GM18858 (cell line): ENCODE results near the gene LAMA3.
"Not testable (repeated sequence)": the region's sequence is repeated elsewhere in the genome, so short reads cannot be mapped to it uniquely, and the experiment has no call there.

ENCODE experiments used
- ATAC-seq: cut with Tn5 transposase; IDR thresholded peaks from one replicate; pipeline ENCODE4 v1.9.1; 2021; ENCODE audit not compliant: unreplicated experiment

Gene LAMA3

DNA sequence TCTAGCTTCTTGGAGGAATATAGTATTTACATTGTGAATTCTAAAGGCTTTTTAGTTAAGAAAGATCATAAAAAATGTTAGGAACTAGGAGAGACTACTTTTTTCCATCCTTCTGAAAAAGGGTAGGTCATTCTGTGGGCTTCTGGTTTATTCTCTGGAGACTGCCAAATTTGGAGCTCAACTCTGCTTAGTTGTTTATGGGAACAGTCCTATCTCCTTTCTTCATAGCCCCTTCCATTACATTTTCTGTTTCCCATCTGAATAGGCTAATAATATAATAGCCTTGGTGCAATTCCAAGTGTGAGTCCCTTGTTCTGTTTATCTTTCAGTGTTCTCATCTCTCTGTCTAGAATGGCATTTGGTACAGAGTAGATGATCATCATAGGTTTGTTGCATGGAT lies 15.6 kb downstream of the LAMA3 start:
- ATAC-seq, result no peak

DNA sequence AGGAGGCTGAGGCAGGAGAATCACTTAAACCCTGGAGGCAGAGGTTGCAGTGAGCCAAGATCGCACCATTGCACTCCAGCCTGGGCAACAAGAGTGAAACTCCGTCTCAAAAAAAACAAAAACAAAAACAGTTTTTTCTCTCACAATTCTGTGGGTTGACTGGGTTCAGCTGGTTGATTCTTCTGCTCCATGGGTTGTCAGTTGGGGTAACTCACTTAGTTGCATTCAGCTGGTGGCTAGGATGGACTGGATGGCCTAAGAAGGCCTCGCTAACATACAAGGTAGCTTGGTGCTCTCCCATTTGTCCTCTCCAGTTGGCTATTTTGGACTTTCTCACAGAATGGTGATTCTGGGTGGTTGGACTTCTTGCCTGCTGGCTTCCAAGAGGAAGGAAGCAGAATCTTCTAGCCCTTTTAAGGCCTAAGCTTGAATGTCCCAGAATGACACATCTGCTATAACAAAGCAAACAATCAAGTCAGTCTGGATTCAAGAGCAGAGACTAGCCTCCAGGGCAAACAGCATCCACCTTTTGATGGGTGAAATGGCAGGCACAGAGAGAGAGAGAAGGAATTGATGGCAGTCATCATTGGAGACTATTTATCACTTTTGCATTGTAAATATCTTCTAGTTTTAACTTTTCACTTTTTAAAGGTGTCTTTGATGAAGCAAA lies 17.9 kb downstream of the LAMA3 start:
- ATAC-seq, result no peak

DNA sequence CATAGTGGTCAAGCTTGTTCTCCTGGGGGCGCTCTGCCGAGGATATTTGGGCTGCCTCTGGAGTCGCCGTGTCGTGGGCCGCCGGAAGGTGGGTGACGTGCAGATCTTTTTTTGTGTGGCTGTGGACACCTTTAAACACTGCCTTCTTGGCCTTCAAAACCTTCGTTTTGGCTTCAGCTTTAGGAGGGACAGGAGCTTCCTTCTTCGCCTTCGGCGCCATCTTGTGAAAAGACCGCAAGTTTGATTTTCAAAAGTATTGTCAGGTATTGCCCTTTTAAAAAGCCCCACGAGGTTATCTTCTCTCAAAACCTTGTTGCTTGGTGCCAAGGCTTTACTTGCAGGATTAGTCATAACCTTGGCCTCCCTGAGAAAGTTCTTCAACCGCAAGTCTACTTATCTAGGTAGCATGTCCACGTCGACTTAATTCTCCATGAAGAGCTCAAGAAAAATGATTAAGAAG lies 20.8 kb downstream of the LAMA3 start:
- no peak for ATAC-seq

DNA sequence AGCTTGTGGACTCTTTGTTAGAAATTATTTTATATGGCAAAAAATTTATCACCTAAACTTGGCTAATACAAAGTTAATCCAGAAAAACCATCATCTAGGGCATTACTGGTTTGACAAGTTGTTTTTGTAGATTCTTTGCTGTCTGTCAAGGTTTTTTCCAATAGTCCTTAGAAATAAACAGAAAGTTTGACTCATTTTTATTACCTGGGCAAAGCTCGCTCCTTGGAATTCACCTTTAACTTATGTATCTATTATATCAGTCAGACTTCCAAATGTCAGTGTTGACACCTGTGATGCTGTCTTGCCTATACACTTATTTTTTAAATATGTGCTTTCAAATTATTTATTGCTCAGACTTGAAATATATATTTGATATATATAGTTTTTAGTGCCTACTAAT lies 21.7 kb downstream of the LAMA3 start:
- no peak for ATAC-seq

DNA sequence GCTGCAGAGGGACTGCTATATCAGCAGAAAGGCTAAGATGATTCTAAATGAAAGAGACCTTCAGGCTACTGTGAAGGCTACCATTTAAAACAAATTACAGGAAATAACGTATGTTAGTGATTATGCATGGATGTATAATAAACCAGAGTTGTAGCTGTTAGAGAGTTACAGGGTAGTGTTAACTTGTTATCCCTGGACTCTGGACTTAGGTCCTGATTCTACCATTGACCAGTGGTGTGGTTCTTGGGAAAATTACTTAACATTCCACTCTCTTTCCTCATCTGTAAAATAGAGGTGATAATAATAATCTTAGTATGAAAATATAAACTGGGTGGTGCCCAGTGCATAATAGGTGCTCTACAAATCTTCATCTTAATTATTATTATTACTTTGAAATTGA lies 22.2 kb downstream of the LAMA3 start:
- no peak for ATAC-seq

DNA sequence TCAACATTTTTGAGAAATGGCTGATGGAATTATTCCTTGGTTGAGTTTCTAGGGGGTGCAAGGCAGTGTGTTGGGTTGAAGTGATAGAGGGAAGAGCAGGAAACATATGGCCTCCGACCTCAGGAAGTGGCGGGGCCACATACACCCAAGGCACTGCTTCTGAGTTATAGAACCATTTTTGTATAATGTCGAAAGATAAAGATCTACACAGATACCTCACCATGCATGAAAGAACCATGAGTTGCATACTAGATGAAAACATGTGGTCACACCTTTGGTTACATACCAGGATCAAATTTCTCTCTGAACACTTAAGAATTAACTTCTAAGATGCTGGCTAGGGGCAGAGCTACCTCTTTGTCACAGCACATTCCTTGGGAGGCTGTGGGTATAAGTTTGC lies 23.2 kb downstream of the LAMA3 start:
- ATAC-seq, result no peak

DNA sequence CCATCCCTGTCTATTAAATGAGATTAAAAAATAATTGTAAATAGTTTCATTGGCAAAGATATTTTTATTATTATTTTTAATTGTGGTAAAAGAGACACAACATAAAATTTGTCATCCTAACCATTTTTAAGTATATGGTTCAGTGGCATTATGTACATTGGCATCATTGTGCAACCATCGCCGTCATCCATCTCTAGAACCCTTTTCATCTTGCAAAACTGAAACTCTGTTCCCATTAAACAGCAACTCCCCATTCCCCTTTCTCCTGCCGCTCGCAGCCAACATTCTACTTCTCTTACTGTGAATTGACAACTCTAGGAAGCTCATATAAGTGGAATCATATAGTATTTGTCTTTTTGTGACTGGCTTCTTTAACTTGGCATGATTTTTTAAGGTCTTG lies 25.3 kb downstream of the LAMA3 start:
- no peak for ATAC-seq

DNA sequence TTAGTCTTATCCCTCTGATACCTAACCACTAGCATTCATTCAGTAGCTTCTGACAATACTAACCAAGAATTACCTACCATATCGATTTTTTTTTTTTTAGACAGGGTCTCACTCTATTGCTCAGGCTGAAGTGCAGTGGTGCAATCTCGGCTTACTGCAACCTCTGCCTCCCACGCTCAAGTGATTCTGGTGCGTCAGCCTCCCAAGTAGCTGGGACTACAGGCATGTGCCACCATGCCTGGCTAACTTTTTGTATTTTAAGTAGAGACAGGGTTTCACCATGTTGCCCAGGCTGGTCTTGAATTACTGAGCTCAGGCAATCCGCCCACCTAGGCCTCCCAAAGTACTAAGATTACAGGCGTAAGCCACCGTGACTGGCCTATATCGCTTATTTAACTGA lies 26.8 kb downstream of the LAMA3 start:
- ATAC-seq, result not testable (repeated sequence)

DNA sequence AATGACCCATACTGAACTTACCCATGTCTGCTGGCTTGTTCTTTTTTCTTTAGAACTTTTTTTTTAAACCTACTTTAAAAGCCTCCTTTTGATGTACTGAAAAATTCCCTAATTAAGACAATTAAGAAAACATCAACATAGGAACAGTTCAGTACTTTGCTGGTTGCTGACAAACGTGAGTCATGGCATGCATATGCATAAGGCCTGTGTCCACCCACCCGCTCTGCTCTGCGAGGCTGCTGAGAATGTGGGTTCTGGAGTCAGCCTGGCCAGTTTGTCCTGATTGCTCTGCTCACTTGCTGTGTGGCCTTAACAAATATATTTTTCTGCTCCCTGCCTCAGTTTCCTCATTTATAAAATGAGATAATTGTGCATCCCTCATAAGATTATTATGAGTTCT lies 27.3 kb downstream of the LAMA3 start:
- no peak for ATAC-seq

DNA sequence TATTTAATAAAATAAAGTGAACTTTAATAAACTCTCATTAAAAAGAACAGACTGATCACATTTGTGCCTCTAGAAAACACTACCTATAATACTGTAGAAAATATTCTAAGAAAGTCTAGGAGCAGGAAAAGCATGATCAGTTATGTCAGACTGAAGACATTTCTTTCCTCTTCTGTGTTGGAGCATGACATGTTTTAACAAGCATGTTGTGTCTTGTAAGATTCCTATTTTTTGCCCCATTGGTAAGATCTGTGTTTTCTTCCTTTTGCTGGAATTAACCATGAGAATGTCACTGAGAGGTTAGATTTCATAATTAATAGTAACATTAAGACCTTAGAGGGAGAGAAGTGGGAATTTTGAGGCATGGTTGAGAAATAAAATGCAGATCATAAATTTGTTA lies 27.7 kb downstream of the LAMA3 start:
- ATAC-seq, result no peak

DNA sequence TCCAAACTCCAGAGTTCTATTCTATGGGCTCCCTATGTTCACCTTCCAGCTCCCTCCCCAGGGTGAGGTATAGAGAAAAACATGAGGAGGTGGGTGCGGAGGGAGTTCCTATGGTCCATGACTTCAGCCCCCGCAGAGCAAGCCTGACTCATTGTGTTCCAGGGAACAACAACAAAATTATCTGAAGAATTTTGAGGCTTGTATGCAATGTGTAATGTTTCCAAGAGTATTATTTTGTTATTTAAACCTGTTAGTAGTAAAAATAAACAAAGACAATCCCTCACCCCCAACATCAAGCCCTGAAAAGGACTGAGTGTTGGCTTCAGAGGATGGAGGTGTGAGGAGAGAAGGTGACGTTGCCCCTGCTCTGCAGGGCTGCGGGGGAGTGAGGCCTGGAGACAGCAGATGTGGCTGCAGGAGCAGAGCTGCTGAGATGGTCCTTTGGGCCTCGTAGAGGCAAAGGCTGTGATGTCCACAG lies 29.0 kb downstream of the LAMA3 start:
- ATAC-seq, result no peak

DNA sequence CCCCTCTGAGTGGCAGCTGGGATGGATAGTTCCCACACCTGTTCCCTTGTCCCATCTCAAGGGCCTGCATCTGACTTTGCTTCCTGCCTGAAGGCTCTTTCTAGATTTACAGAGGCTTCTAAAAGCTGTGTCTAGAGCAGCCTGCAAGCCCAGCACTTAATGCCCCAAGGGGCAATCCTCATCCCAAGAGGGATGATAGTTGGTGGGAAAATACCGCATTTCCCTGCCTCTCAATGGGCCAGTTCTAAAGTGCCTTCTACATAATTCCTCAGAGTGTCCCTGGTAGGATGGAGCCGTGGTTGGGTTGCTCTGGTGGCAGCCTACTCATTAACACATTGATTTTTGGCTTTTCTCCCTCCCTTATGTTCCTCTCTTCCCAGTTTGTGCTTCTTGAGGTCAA lies 29.5 kb downstream of the LAMA3 start:
- no peak for ATAC-seq

DNA sequence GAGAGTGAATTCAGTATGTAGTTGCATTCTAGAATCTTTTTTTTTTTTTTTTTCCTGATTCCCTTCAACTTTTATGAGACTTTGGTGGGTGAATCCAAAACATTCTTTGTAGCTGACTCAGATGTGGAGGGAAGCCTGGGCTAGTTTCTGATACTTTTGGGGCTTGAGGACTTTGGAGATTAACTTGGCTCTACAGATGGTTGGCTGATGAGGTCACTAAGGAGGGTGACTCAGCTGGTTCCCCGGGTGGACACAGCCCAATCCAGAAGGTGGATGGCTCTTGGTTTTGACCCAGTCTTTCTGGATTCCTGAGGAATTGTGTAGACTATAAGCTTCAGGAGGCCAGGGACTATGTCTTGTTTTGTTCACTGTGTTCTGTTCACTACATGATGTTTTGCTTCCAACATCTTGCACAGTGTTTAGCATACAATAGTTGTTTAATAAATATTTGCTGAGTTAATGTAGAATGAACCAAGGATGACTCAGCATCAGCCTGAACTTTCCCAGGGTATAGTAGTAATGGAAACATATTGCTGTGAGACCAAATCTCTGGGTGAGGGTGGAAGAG lies 30.5 kb downstream of the LAMA3 start:
- no peak for ATAC-seq

DNA sequence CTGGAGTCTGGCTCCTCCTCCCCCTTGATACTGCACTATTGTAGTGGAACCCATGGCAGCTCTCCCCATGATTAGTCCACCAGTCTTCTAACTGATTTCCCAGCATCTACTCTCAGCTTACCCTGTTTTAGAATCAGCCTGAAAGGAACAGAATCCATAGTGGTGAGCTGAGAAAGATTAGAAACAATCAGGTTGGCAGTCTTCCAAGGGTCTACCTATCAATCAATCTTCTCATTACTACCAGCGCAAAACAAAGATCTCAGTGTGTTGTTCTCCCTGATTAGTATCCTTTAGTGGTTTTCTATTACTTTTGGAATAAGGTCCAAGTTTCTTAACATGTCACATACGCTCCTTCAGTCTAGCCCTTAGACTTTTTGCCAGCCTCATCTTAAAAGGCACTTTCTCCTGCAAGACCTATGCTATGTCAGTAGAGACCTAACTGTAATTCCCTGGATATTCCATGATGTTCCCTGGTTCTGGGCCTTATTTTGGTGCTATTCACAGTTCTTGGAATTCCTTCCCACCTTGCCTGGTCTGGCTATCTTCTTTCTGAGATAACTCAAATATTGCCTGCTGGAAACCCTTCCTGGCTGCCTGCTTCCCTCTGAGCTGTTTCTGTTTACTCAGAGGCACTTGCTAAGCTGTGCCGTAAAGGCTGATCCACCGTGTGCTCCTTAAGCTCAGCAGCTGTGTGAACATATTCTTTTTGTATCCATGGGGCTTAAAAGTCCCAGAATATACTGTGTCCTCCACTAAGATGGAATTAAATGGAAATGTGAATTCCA lies 32.6 kb downstream of the LAMA3 start:
- no peak for ATAC-seq

DNA sequence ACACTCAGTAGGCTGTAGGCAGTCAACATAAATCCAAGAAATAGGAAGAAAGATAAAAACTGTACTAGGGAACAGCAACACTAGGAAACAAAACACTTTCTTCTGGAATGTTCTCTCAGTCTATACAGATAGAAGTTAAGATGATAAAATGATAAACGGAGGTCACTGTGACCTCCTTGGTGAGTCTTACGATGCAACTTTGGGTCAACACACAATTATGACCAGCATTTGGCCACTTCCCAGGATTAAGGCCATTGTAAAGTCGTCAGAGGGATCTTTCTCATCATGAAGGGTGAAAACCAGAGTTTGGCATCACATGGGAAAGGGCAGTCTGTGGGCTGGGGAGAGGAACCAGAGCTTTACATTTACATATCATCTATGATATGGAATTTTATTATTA lies 33.4 kb downstream of the LAMA3 start:
- no peak for ATAC-seq

DNA sequence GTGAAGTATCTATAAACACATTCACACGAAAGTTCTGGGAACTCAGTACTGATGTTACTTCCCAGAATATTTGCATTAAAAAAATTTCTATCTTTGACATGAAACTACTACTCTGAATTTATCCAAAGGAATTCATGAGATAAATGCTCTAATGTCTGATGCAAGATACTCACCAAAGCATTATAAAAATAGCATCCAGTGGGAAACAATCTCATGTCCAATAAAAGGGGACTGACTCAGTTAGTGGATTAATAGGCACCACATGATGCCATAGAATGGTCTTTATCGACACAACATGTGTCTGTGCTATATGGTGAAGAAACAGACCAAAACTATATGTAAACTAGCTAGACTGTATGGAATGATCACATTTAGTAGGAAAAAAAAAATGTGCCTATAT lies 33.9 kb downstream of the LAMA3 start:
- no peak for ATAC-seq

DNA sequence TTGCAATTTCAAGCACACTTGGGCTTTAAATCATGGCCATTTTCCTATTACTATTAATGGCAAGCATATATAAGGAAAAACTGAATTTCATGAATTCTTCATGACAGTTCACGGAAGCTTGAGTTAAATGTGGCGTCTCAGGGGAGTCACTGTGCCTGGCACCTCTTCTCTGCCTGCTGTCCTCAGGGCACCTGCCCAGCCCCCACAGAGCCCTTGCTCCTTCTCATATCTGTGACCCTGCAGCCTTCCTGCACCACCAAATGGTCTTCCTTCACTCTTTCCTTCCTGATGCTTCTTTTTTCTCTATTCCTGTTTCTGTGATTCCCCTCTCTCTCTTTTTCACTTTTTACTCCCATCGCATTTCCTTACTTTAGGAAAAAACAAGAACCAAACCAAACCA lies 35.4 kb downstream of the LAMA3 start:
- no peak for ATAC-seq

DNA sequence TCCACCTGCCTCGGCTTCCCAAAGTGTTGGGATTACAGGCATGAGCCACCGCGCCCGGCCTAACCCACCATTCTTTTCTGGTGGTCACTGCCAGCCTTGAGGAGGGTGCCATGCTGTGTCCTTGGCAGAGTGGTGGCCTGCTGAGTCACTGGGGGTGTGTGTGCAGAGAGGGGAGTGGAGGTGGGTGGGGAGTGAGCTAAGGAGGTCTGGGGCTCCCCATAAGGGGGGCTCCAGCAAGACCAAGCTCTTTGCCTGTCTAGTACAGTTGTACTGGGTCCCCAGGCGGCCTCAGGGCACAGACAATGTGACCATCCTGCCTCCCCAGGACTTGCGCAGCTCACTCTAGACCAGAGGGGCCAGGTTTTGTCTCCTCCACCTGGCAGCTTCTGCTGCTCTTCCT lies 36.1 kb downstream of the LAMA3 start:
- ATAC-seq, result no peak

DNA sequence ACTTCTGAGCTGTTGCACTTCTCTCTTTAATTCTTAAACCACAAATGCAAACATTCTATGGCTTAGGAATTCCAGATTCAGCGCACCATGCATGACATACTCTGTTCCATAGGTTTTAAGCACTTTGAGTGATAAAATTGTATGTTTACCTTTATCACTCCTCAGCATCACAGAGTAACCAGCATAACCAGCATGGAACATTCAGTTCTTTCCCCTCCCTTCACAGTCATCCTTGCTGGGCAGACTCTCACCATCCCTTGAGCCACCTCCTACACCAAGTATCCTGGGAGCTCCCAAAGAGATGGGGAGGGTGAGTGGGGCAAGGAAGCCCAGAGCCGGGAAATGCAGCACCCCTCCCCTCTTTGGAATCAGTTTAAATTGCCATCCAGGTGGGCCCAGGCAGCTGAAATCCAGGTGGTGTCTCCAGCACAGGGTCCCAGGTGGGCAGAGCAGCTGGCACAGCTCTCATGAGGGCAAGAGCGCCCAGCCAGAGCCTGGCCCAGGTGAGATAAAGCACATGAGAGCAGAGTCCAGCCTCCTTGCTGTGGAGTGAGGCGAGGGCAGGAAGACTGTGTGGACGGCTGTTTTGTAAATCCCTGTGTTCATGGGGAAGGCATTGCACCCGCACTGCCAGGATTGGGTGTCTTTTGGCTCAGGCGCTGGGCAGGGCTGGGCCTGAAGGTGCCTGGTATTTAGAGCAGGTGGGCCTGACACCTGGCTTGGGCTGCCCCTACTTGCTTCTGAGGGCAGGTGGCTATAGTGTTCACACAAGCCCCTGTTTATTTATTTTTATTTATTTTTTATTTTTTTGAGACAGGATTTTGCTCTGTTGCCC lies 36.8 kb downstream of the LAMA3 start:
- ATAC-seq, result no peak

DNA sequence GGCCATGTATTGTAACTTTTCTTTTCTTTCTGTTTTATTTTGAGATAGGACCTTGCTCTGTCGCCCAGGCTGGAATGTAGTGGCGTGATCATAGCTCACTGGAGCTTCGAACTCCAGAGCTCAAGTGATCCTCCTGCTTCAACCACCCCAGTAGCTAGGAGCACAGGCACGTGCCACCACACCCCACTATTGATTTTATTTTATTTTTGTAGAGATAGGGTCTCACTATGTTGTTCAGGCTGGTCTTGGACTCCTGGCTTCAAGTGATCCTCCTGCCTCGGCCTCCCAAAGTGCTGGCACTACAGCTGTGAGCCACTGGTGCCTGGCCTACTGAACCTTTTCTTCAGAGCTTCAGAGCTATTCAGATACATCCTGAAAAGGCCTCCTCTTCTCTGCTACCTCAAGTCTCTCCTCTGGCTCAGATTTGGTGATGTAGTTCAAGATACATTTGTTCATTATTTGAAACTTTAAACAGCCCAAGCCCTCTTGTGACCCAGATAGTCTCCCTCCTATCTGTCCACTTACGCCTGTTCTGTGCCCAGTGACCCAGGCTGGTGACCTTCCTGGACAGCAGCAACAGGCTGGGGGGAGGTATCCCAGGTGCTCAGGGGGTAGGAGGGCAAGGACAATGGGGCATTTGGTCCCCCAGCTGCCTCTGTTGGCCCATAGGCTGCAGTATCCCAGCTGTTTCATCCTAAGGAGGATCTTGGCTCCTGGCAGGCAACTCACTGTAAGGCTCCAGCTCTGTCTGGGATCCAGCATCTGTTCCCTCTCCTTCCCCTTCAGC lies 38.6 kb downstream of the LAMA3 start:
- ATAC-seq, result no peak

DNA sequence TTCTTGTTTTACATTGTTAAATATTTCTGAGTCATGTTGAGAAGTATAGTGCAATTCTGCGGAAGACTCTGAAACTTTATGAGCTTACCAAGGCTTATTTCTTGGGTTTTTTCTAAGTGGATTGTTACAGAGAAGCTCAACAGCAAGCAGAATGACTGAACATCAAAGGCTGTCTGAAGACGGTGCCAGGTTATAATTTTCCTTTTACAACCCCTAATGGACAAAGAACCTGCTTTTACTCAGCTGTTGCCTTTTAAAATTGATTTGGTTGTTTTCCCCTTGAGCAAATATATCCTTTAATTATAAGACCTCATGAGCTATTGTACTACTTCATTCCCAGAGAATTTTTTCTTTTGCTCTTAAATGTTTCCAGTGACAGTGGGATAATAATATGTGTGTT lies 41.6 kb downstream of the LAMA3 start:
- ATAC-seq, result no peak
